Memory B cell (primary cell): ENCODE data around the gene ZNF789.
"Not testable (repeated sequence)": the region's sequence is repeated elsewhere in the genome, so short reads cannot be mapped to it uniquely, and the experiment has no call there.

Experiments used
- ATAC-seq: fragments of 150-1000 bp; cut with Tn5 transposase; 2 replicates; pipeline ENCODE4 v1.10.0; 2021; ENCODE audit warnings: low read depth, mild to moderate bottlenecking, moderate library complexity
- DNase-seq, 2 donors: peaks; one replicate each; pipeline ENCODE4 v3.0.0; 2022; ENCODE audit warnings: low spot score in 2 of 2
- H3K27ac Mint-ChIP-seq: one replicate; pipeline ENCODE4 v1.8.0; 2022; ENCODE audit warnings: mild to moderate bottlenecking, moderate library complexity, mixed read lengths
- H3K27me3 Mint-ChIP-seq: one replicate; pipeline ENCODE4 v1.8.0; 2022; ENCODE audit warnings: mixed read lengths
- H3K36me3 Mint-ChIP-seq: one replicate; pipeline ENCODE4 v1.8.0; 2022; ENCODE audit warnings: mild to moderate bottlenecking, mixed read lengths
- H3K4me1 Mint-ChIP-seq: one replicate; pipeline ENCODE4 v1.8.0; 2022; ENCODE audit warnings: mixed read lengths
- H3K4me3 Mint-ChIP-seq: one replicate; pipeline ENCODE4 v1.8.0; 2022; ENCODE audit warnings: mild to moderate bottlenecking, moderate library complexity, mixed read lengths
- H3K9me3 Mint-ChIP-seq: one replicate; pipeline ENCODE4 v1.8.0; 2022; ENCODE audit warnings: mixed read lengths

Gene ZNF789

DNA sequence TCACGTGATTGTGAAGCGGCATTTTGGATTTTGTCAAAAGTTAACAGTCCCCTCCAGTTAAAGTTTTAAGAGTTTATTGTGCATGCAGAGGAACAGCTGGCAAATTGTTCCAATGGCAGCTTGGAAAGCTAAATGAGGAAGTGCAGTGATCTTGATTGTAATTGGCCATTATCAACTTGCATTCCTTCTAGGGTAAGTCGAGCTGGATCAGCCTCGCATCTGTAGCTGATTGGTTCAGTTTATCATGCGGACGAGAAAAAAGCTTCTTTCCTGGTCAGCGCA is 566 bp downstream of the ZNF789 start:
- no peak for DNase-seq
- peak; percentile 8 for ATAC-seq
- Mint-ChIP-seq H3K27me3 (no peaks in the 10 kb centered on the region), H3K27ac (peak overlapping the region; percentile 77), H3K9me3 (no peaks in the 10 kb centered on the region), H3K4me1 (peaks cover 14% of the 10 kb centered on the region), H3K36me3 (peaks cover 3% of the 10 kb centered on the region), H3K4me3 (peak overlapping the region; percentile 96)

- Mint-ChIP-seq H3K27ac (no peak overlapping the region), H3K27me3 (no peaks in the 10 kb centered on the region), H3K4me3 (no peak overlapping the region), H3K4me1 (peaks cover 20% of the 10 kb centered on the region), H3K36me3 (peaks cover 5% of the 10 kb centered on the region), H3K9me3 (no peaks in the 10 kb centered on the region)
- ATAC-seq, result no peak
- DNase-seq, result no peak
These were observed 3.4 kb downstream of the ZNF789 start for GRCh38 chr7:99476107-99476506.

- Mint-ChIP-seq H3K4me3 (no peak overlapping the region), H3K9me3 (no peaks in the 10 kb centered on the region), H3K27me3 (no peaks in the 10 kb centered on the region), H3K4me1 (peaks cover 13% of the 10 kb centered on the region), H3K27ac (peak overlapping the region; percentile 28), H3K36me3 (peaks cover 5% of the 10 kb centered on the region)
- DNase-seq, result no peak
- no peak for ATAC-seq
These were observed 6.1 kb downstream of the ZNF789 start for GRCh38 chr7:99478464-99479440.

GRCh38 chr7:99485094-99485493 is 12.4 kb downstream of the ZNF789 start:
- no peaks in the 10 kb centered on the region for H3K9me3 Mint-ChIP-seq
- no peak for DNase-seq
- no peak for ATAC-seq
- H3K27me3 Mint-ChIP-seq, result no peaks in the 10 kb centered on the region
- no peak overlapping the region for H3K4me3 Mint-ChIP-seq
- no peaks in the 10 kb centered on the region for H3K4me1 Mint-ChIP-seq
- no peak overlapping the region for H3K27ac Mint-ChIP-seq
- peaks cover 10% of the 10 kb centered on the region for H3K36me3 Mint-ChIP-seq

- Mint-ChIP-seq H3K27me3 (no peaks in the 10 kb centered on the region), H3K27ac (no peak overlapping the region), H3K9me3 (peaks cover 5% of the 10 kb centered on the region), H3K4me1 (no peaks in the 10 kb centered on the region), H3K36me3 (peaks cover 21% of the 10 kb centered on the region), H3K4me3 (no peak overlapping the region)
- no peak for ATAC-seq
- DNase-seq, result no peak
These were observed 16.5 kb downstream of the ZNF789 start for GRCh38 chr7:99489235-99489634.

- DNase-seq (no peak), ATAC-seq (no peak)
- Mint-ChIP-seq H3K36me3 (peaks cover 25% of the 10 kb centered on the region), H3K4me1 (no peaks in the 10 kb centered on the region), H3K27me3 (no peaks in the 10 kb centered on the region), H3K4me3 (no peak overlapping the region), H3K9me3 (peaks cover 5% of the 10 kb centered on the region), H3K27ac (no peak overlapping the region)
These were observed 18.2 kb downstream of the ZNF789 start for GRCh38 chr7:99490878-99491277.

DNA sequence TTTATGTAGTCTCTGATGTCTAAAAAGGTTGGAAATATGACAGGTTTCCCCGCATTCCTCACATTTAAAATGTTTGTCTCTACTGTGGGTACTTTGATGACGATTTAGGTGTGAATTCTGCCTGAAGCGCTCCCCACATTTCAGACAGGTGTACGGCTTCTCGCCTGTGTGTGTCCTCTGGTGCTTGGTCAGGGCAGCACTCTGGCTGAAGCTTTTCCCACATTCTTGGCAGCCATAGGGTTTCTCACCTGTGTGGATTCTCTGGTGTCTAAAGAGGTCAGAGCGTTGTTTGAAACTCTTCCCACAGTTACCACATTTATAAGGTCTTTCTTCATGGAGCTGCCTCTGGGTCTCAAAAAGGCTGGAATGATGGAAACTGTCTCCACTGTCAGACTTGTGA is 21.1 kb downstream of the ZNF789 start:
- H3K4me1 Mint-ChIP-seq, result peaks cover 11% of the 10 kb centered on the region
- ATAC-seq (no peak), DNase-seq (no peak)
- no peak overlapping the region for H3K4me3 Mint-ChIP-seq
- H3K27me3 Mint-ChIP-seq, result no peaks in the 10 kb centered on the region
- H3K27ac Mint-ChIP-seq, result no peak overlapping the region
- H3K36me3 Mint-ChIP-seq, result peaks cover 38% of the 10 kb centered on the region
- H3K9me3 Mint-ChIP-seq, result peaks cover 5% of the 10 kb centered on the region

- ATAC-seq, result no peak
- Mint-ChIP-seq H3K4me1 (peaks cover 11% of the 10 kb centered on the region), H3K4me3 (peak overlapping the region; percentile 98), H3K36me3 (peaks cover 31% of the 10 kb centered on the region), H3K27me3 (no peaks in the 10 kb centered on the region), H3K27ac (peak overlapping the region; percentile 65), H3K9me3 (peaks cover 5% of the 10 kb centered on the region)
- DNase-seq, result no peak
These were observed 25.3 kb downstream of the ZNF789 start for GRCh38 chr7:99497766-99498545.

DNA sequence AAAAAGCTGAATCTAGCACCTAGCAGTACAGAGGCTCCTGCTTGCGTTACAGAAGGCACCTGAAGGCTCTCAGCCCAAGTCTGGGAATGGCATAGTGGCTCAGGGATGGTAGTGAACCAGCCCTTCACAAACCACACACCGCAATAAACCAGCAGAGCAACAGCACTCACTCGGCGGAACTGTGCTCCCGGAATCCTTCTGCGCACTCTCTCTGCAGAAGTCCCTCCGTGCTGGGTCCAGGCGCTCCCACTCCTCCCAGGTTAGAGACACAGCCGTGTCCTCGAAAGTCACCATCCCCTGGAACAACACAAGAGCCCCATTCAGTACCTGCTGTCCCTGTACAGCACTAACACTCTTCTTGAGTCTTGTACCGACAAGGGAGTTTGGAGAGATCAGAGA is 25.9 kb downstream of the ZNF789 start:
- ATAC-seq (no peak), DNase-seq (no peak)
- H3K4me1 Mint-ChIP-seq, result peaks cover 11% of the 10 kb centered on the region
- peaks cover 26% of the 10 kb centered on the region for H3K36me3 Mint-ChIP-seq
- no peaks in the 10 kb centered on the region for H3K27me3 Mint-ChIP-seq
- no peak overlapping the region for H3K27ac Mint-ChIP-seq
- peak overlapping the region; percentile 98 for H3K4me3 Mint-ChIP-seq
- H3K9me3 Mint-ChIP-seq, result peaks cover 4% of the 10 kb centered on the region

GRCh38 chr7:99499371-99499720 is 26.7 kb downstream of the ZNF789 start:
- Mint-ChIP-seq H3K4me3 (peak overlapping the region; percentile 98), H3K27ac (peak overlapping the region; percentile 97), H3K27me3 (no peaks in the 10 kb centered on the region), H3K9me3 (no peaks in the 10 kb centered on the region), H3K4me1 (peaks cover 11% of the 10 kb centered on the region), H3K36me3 (peaks cover 18% of the 10 kb centered on the region)
- DNase-seq (peak in 1 of 2 donors; percentile 18), ATAC-seq (peak; percentile 51)

GRCh38 chr7:99499721-99500636 is 27.3 kb downstream of the ZNF789 start, which contains the start of gene ZNF394:
Gene ZNF394 (minus strand): TSS chr7:99500281. CDS start chr7:99500093, 188 bp downstream.
- Mint-ChIP-seq H3K9me3 (no peaks in the 10 kb centered on the region), H3K27me3 (no peaks in the 10 kb centered on the region), H3K4me3 (peak within 1 kb of the TSS; percentile 98), H3K27ac (peak within 1 kb of the TSS; percentile 97), H3K4me1 (peaks cover 11% of the 10 kb centered on the region), H3K36me3 (peaks cover 15% of the 10 kb centered on the region)
- peak; percentile 78 to 82 for DNase-seq
- ATAC-seq, result peak; percentile 47

DNA sequence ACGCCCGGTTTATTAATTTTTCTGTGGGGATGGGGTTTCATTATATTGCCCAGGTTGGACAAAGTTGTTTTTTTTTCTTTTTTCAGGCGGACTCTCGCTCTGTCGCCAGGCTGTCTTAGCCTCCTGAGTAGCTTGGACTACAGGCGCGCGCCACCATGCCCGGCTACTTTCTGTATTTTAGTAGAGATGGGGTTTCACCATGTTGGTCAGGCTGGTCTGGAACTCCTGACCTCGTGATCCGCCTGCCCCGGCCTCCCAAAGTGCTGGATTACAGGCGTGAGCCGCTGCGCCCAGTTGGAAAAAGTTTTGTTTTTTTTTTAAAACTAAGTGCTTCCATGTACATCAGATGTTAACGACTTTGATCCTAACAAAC is 27.9 kb downstream of the ZNF789 start:
- peaks cover 14% of the 10 kb centered on the region for H3K4me1 Mint-ChIP-seq
- DNase-seq (no peak), ATAC-seq (no peak)
- H3K27me3 Mint-ChIP-seq, result no peaks in the 10 kb centered on the region
- peak overlapping the region; percentile 97 for H3K27ac Mint-ChIP-seq
- H3K9me3 Mint-ChIP-seq, result no peaks in the 10 kb centered on the region
- H3K4me3 Mint-ChIP-seq, result peak overlapping the region; percentile 98
- H3K36me3 Mint-ChIP-seq, result peaks cover 15% of the 10 kb centered on the region

DNA sequence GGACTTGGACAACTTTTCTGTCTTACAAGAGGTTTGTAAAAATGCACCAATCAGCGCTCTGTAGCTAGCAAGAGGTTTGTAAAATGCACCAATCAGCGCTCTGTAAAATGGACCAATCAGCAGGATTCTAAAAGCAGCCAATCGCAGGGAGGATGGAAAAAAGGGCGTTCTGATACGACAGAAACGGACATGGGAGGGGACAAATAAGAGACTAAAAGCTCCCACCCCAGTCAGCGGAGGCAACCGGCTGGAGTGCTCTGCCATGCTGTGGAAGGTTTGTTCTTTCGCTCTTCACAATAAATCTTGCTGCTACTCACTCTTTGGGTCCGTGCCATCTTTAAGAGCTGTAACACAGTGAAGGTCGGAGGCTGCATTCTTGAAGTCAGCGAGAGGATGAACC is 28.5 kb downstream of the ZNF789 start:
- not testable (repeated sequence) for H3K9me3 Mint-ChIP-seq, ATAC-seq, H3K27ac Mint-ChIP-seq, H3K27me3 Mint-ChIP-seq, DNase-seq
- peak overlapping the region; percentile 98 for H3K4me3 Mint-ChIP-seq
- H3K4me1 Mint-ChIP-seq, result peaks cover 18% of the 10 kb centered on the region
- H3K36me3 Mint-ChIP-seq, result peaks cover 12% of the 10 kb centered on the region

- Mint-ChIP-seq H3K36me3 (peaks cover 2% of the 10 kb centered on the region), H3K27ac (peak overlapping the region; percentile 85), H3K9me3 (no peaks in the 10 kb centered on the region), H3K4me1 (peaks cover 12% of the 10 kb centered on the region), H3K27me3 (no peaks in the 10 kb centered on the region), H3K4me3 (peak overlapping the region; percentile 96)
- DNase-seq (no peak), ATAC-seq (no peak)
These were observed 31.6 kb downstream of the ZNF789 start for GRCh38 chr7:99504281-99504602.
